ENCODE results near the gene LPP.

- no peak for TF ChIP-seq CTCF (IDR thresholded peaks at IDR 0.05)
- TF ChIP-seq POLR2AphosphoS5 (IDR thresholded peaks at IDR 0.05) = no peak
- no peak for TF ChIP-seq POLR2A (IDR thresholded peaks at IDR 0.05)
- TF ChIP-seq EP300 (IDR thresholded peaks at IDR 0.05) = no peak
These were observed 25.1 kb upstream of the LPP start for GRCh38 chr3:188128905-188129304.

Data from stomach (tissue), 4 donors.